ENCODE measurements around the gene ARL13B.

DNA sequence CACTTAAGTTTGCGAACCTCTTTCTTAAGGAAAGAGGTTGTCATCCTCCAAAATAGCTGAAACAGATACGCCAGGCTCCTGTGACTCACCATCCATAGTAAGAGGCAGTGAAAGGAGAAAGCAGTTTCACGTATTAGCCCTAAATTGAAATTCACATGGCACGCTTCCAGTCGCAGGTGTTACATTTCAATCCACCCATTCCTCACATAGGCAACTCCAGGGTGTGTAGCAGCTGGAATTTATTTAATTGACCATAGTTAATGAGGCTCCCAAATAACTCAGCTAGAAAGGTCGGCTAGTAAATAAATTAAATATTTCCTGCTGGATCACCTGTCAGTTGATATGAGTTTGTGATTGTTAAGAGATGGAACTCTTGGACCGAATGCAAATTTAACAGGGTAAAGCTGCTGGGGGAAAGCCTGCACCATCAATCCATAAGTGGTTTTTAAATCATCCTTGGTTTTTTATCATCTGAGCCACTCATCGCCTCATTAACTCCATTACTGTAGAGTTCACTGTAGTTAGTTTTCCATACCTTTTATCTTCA, 102.5 kb downstream of the ARL13B start:
- TF ChIP-seq, protein P1, sequence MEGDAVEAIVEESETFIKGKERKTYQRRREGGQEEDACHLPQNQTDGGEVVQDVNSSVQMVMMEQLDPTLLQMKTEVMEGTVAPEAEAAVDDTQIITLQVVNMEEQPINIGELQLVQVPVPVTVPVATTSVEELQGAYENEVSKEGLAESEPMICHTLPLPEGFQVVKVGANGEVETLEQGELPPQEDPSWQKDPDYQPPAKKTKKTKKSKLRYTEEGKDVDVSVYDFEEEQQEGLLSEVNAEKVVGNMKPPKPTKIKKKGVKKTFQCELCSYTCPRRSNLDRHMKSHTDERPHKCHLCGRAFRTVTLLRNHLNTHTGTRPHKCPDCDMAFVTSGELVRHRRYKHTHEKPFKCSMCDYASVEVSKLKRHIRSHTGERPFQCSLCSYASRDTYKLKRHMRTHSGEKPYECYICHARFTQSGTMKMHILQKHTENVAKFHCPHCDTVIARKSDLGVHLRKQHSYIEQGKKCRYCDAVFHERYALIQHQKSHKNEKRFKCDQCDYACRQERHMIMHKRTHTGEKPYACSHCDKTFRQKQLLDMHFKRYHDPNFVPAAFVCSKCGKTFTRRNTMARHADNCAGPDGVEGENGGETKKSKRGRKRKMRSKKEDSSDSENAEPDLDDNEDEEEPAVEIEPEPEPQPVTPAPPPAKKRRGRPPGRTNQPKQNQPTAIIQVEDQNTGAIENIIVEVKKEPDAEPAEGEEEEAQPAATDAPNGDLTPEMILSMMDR (IDR thresholded peaks at IDR 0.05) = no peak
- no peak for TF ChIP-seq POLR2A (IDR thresholded peaks at IDR 0.05)

Data from prostate gland (tissue), 2 donors.